HEK293T (cell line): ENCODE data around the gene IGFBPL1.

ENCODE experiments used
- CTCF ChIA-PET: fragments of 350-600 bp; formaldehyde crosslinking; extraction: SDS; loops from one replicate; lab custom pipeline; 2021; ENCODE audit warnings: antibody characterized with exemption, inconsistent platforms; lab: Yijun Ruan, JAX
- POLR2A ChIA-PET: fragments of 350-600 bp; formaldehyde crosslinking; extraction: SDS; loops from one replicate; lab custom pipeline; 2020; ENCODE audit warnings: antibody characterized with exemption, inconsistent platforms; lab: Yijun Ruan, JAX
- DNase-seq: peaks from one replicate; pipeline ENCODE4 v3.0.0; 2012; ENCODE audit warnings: mixed read lengths; ENCODE audit errors: extremely low spot score
- ARNT ChIP-seq: fragments of 450-650 bp; IDR thresholded peaks from 2 replicates; pipeline ENCODE4 v1.6.1; 2017; ENCODE audit warnings: mild to moderate bottlenecking
- BHLHE40 ChIP-seq: fragments of 450-650 bp; IDR thresholded peaks from 2 replicates; pipeline ENCODE4 v1.6.1; 2016; ENCODE audit warnings: mild to moderate bottlenecking, moderate library complexity, borderline replicate concordance
- CTBP1 ChIP-seq: fragments of 450-650 bp; IDR thresholded peaks from 2 replicates; pipeline ENCODE4 v1.6.1; 2016; ENCODE audit warnings: borderline replicate concordance
- ELF4 ChIP-seq: fragments of 450-650 bp; IDR thresholded peaks from 2 replicates; pipeline ENCODE4 v1.6.1; 2017; ENCODE audit warnings: antibody characterized with exemption
- FOXA1 ChIP-seq: fragments of 450-650 bp; IDR thresholded peaks from 2 replicates; pipeline ENCODE4 v1.6.1; 2016; ENCODE audit warnings: mild to moderate bottlenecking
- FOXK2 ChIP-seq: fragments of 450-650 bp; IDR thresholded peaks from 2 replicates; pipeline ENCODE4 v1.6.1; 2016; ENCODE audit warnings: mild to moderate bottlenecking
- FOXM1 ChIP-seq: fragments of 450-650 bp; IDR thresholded peaks from 2 replicates; pipeline ENCODE4 v1.6.1; 2017; ENCODE audit warnings: mild to moderate bottlenecking, borderline replicate concordance
- HDGF ChIP-seq: fragments of 450-650 bp; IDR thresholded peaks from 2 replicates; pipeline ENCODE4 v1.6.1; 2017; ENCODE audit warnings: antibody characterized with exemption, borderline replicate concordance
- L3MBTL2 ChIP-seq: fragments of 450-650 bp; conservative IDR thresholded peaks from 2 replicates; pipeline ENCODE4 v1.6.1; 2016; ENCODE audit warnings: mild to moderate bottlenecking
- LEF1 ChIP-seq: fragments of 450-650 bp; IDR thresholded peaks from 2 replicates; pipeline ENCODE4 v1.6.1; 2017; ENCODE audit warnings: mild to moderate bottlenecking, borderline replicate concordance
- NFRKB ChIP-seq: fragments of 450-650 bp; IDR thresholded peaks from 2 replicates; pipeline ENCODE4 v1.6.1; 2016; ENCODE audit warnings: mild to moderate bottlenecking, moderate library complexity
- SP1 ChIP-seq: fragments of 450-650 bp; IDR thresholded peaks from 2 replicates; pipeline ENCODE4 v1.6.1; 2017
- SUZ12 ChIP-seq: fragments of 450-650 bp; IDR thresholded peaks from 2 replicates; pipeline ENCODE4 v1.6.1; 2016; ENCODE audit warnings: mild to moderate bottlenecking
- TARDBP ChIP-seq: fragments of 450-650 bp; IDR thresholded peaks from 2 replicates; pipeline ENCODE4 v1.6.1; 2016
- ZNF384 ChIP-seq: fragments of 450-650 bp; IDR thresholded peaks from 2 replicates; pipeline ENCODE4 v1.6.1; 2016
- TF ChIP-seq, protein P1 (sequence below): fragments of 450-650 bp; IDR thresholded peaks from 2 replicates; pipeline ENCODE4 v1.6.1; 2016

The IGFBPL1 gene

DNA sequence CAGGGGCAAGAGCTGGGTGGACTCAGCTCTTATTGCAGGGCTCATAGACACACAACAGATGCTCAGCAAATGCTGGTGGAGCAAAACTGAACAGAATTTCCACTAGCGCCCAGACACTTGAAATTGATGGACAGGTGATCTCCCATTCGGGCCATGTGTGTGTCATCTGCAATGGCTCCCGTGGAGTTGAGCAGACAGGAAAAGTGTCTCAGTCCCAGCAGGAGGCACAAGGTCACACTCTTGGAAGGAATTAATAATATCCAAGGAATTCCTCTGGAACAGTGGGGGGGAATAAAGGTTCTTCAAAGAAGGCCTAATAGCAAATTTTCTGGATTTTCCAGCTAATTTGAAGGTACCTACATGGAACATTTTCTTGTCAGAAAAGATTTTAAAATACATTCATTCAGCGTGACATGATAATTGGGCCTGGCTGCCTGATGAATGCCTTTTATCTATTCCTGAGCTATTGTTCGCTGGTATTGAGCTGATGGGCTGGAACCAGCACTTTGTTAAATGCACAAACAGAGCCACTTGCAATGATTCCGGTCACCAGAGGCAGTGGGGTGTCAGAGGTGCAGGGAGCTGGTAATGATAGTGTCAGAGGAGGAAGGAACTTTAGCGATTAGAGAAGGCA lies 63.3 kb downstream of the IGFBPL1 start:
- TF ChIP-seq HDGF, result no peak
- no peak for TF ChIP-seq LEF1
- TF ChIP-seq FOXM1, result no peak
- no peak for TF ChIP-seq L3MBTL2
- no peak for TF ChIP-seq FOXK2
- TF ChIP-seq, protein P1, sequence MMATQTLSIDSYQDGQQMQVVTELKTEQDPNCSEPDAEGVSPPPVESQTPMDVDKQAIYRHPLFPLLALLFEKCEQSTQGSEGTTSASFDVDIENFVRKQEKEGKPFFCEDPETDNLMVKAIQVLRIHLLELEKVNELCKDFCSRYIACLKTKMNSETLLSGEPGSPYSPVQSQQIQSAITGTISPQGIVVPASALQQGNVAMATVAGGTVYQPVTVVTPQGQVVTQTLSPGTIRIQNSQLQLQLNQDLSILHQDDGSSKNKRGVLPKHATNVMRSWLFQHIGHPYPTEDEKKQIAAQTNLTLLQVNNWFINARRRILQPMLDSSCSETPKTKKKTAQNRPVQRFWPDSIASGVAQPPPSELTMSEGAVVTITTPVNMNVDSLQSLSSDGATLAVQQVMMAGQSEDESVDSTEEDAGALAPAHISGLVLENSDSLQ, result no peak
- TF ChIP-seq SP1, result no peak
- TF ChIP-seq ELF4, result no peak
- TF ChIP-seq TARDBP, result no peak
- DNase-seq, result no peak
- ChIA-PET CTCF (no interaction called here), POLR2A (no interaction called here)

DNA sequence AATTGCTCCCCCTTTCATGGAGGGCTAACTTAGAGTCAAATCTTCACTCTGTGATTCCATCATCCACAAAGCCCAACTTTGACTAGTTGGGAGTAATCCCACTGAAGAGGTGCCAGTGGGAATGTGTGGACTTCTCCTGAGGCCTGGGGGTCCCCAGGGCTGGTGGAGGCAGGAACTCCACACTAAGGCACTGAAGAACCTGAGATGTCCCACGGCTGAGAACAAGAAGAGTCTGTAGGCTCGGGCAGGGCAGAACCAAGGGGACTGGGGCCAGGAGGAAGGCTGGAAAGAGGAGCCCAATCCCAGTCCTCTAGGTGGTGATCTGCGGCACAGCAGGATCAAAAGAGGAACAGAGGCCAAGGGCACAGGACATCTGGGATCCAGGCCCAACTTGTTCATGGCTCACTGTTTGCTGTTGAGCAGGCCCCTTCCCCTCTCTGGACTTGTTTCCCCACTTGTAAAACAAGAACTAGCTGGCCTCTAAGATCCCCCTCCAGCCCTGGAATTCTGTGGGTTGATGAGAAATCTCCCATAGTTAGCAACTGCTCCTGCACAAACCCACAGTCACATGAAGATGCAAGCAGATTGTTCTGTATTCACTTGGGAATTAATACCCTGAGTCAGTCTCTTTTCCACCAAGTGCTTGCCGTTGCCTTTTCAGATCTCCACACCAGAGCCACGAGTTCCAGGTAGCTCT lies 64.4 kb downstream of the IGFBPL1 start:
- TF ChIP-seq FOXA1, result no peak
- TF ChIP-seq SP1, result no peak
- TF ChIP-seq FOXM1, result no peak
- no peak for TF ChIP-seq NFRKB
- TF ChIP-seq TARDBP, result no peak
- no peak for TF ChIP-seq BHLHE40
- no peak for TF ChIP-seq LEF1
- TF ChIP-seq HDGF, result no peak
- TF ChIP-seq ELF4, result no peak
- TF ChIP-seq SUZ12, result no peak
- TF ChIP-seq L3MBTL2, result no peak
- no peak for TF ChIP-seq FOXK2
- TF ChIP-seq ARNT, result no peak
- TF ChIP-seq CTBP1, result no peak
- ChIA-PET CTCF (no interaction called here), POLR2A (no interaction called here)
- no peak for DNase-seq

DNA sequence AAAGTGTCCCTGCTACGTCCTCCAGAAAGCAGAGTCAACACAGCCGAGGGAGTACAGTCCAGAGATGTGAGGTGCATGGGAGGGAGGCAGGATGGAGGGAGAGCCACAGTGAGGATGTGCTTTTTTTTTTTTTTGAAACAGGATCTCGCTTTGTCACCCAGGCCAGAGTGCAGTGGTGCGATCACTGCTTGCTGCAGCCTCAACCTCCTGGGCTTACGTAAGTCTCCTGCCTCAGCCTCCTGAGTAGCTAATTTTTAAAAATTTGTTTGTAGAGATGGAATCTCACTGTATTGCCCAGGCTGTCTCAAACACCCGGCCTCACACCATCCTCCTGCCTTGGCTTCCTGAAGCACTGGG lies 65.0 kb downstream of the IGFBPL1 start:
- CTCF ChIA-PET, result no interaction called here

DNA sequence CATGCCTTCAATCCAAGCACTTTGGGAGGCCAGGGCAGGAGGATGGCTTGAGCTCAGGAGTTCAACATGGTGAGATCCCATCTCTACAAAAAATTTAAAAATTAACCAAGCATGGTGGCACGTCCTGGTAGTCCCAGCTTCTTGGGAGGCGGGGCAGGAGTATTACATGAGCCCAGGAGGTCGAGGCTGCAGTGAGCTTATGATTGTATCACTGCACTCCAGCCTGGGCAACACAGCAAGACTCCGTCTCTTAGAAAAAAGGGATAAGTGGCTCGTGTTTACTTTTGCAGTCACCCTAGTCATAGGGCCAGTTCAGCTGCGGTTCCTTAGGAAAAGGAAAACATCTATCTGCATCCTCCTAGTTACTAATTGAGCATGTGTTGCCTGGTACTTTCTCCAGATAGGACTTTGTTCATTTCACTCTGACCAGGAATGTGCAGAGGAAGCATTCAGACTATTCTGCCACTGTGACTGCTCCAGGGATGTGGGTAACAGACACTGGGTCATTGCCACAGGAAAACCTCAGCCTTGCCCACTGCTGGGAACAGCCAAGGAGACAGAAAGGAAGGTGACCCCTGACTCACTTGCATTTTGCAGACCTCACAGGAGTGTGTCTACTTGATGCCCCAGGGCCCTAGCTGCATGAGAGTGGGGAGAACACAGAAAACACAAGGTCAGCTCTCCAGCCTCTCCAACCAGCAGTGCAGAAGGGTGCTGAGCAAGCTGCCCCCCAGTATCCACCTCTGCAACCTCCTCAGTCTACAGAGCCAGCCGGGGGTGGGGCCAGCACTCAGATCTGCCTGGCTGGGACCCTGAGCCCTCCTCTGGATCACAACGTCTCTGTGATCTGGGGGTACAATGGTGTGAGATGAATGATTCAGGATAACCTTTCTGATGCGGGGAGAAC lies 65.6 kb downstream of the IGFBPL1 start:
- TF ChIP-seq ZNF384, result no peak
- TF ChIP-seq CTBP1, result no peak
- no peak for TF ChIP-seq HDGF
- TF ChIP-seq ELF4, result no peak
- TF ChIP-seq, protein P1, result no peak
- no peak for TF ChIP-seq ARNT
- TF ChIP-seq TARDBP, result no peak
- TF ChIP-seq SP1, result no peak
- TF ChIP-seq FOXA1, result no peak
- TF ChIP-seq L3MBTL2, result no peak
- no peak for TF ChIP-seq FOXM1
- ChIA-PET CTCF (no interaction called here), POLR2A (no interaction called here)
- no peak for DNase-seq

More for the DNA sequence above, 65.0 kb downstream of the IGFBPL1 start:
- no peak for TF ChIP-seq NFRKB
- TF ChIP-seq FOXK2, result no peak
- POLR2A ChIA-PET, result no interaction called here
- DNase-seq, result no peak

DNA sequence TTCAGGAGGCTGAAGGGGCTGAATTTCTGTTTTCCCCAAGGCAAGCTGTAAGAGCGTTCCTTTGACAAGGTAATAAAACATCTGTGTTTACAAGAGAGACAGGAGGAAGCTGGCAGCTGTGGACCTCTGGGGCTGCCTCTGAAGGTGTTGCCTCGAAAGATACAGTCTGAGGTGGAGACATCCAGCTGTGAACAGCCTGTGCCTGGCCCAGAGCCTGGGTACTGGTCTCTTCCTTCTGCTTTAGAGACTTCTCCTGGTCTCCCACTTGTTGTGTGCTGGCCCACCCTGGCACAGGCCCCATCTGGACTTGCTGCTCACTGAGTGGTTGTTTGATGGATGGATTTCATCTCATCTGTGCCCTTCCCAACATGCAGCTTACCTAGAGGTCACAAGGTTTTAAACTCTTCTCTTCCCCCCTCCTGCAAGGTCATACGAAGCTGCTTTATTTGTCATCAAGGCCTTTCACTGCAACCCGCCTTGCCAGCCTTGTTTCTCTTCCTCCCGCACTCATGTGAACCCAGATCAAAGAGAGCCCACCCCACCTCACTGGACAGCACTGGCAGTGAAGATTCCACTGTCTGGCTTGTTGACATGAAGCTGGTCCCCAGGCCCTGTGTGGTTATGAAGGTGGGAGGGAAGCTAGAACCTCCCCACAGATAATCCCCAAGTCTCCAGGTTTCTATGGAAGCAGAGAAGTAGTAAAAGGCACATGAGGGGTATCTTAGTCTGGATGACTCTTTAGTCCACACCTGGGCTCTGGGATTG lies 66.7 kb downstream of the IGFBPL1 start:
- no peak for DNase-seq
- ChIA-PET POLR2A (no interaction called here), CTCF (no interaction called here)
- TF ChIP-seq FOXK2, result no peak
- no peak for TF ChIP-seq HDGF
- no peak for TF ChIP-seq ARNT
- TF ChIP-seq ZNF384, result no peak
- no peak for TF ChIP-seq CTBP1
- TF ChIP-seq LEF1, result no peak

DNA sequence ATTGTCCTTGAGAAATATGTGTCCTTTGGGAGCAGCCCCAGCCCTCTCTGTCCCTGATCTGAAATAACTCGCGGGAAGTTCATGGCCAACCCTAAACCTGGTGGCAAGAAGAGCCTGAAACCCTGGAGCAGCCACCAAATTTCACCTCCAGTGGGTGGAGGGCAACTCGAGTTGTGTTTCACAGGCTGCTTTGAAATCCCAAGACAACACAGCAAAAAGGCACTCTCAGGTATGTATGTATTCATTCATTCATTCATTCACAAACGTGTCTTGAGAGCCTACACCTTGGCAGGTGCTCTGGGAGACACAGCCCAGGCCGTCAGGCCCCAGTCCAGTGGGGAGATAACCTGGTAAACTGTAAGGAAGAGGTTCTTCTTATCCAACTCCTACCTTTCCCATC lies 67.4 kb downstream of the IGFBPL1 start:
- DNase-seq, result no peak
- CTCF ChIA-PET, result no interaction called here
- POLR2A ChIA-PET, result no interaction called here
- TF ChIP-seq, protein P1, result no peak
- no peak for TF ChIP-seq FOXM1
- no peak for TF ChIP-seq CTBP1
- TF ChIP-seq ARNT, result no peak
